GM12878 (cell line): Measurements from ENCODE around the gene IQGAP3. TPM values are rescaled to one million over a fixed set of nuclear protein-coding genes. Genes with fewer than 3 reads are reported as not detected.

Experiments
- ATAC-seq: fragments of 200-7000 bp; cut with Tn5 transposase; 3 replicates; pipeline ENCODE4 v1.9.1; 2020; ENCODE audit warnings: mild to moderate bottlenecking, moderate library complexity
- BruUV-seq: library from RNA; stranded (reverse); fragments of 400-500 nt; replicated peaks from 2 replicates; lab custom pipeline; 2021; lab: Mats Ljungman, UMichigan
- CTCF ChIA-PET: fragments of 300-600 bp; sonication (Branson Sonifier 250); formaldehyde crosslinking; extraction: SDS; loops from one replicate; lab custom pipeline; 2021; ENCODE audit warnings: inconsistent platforms; lab: Yijun Ruan, JAX
- POLR2A ChIA-PET: fragments of 350-600 bp; formaldehyde crosslinking; extraction: SDS; loops from one replicate; lab custom pipeline; 2021; ENCODE audit warnings: inconsistent platforms; lab: Charles Lee
- RAD21 ChIA-PET: fragments of 300-600 bp; sonication (Branson Sonifier 250); formaldehyde crosslinking; loops from one replicate; lab custom pipeline; 2023; ENCODE audit warnings: antibody characterized with exemption; ENCODE audit not compliant: unreplicated experiment; lab: Charles Lee
- SMC1A ChIA-PET: fragments of 300-600 bp; sonication (Branson Sonifier 250); formaldehyde crosslinking; loops from one replicate; lab custom pipeline; 2023; ENCODE audit not compliant: unreplicated experiment, uncharacterized antibody; lab: Charles Lee
- DNase-seq: peaks from one replicate; pipeline ENCODE4 v3.0.0-alpha.2; 2011; ENCODE audit warnings: low read depth, low spot score
- FAIRE-seq: peaks from 3 replicates; lab custom pipeline; 2011; peaks lifted over from hg19 to GRCh38; lab: Jason Lieb, UNC
- H2AFZ ChIP-seq: 2 replicates; pipeline ENCODE4 v1.6.0; 2011; ENCODE audit warnings: low read depth, low read length, control low read depth; ENCODE audit not compliant: control insufficient read depth
- H3K27ac ChIP-seq: 2 replicates; pipeline ENCODE4 v1.5.1; 2011; ENCODE audit warnings: control low read depth; ENCODE audit not compliant: control insufficient read depth, insufficient read depth
- H3K27me3 ChIP-seq, 2 experiments: replicated peaks in 1 of 2; 2 replicates each; pipeline versions ENCODE4 v1.6.0 to v1.6.1; 2011; ENCODE audit warnings: low read length in 1 of 2; ENCODE audit not compliant: control insufficient read depth in 2 of 2, insufficient read depth in 2 of 2
- H3K36me3 ChIP-seq, 2 experiments: 2 replicates each; pipeline ENCODE4 v1.5.1; 2011; ENCODE audit warnings: low read length in 1 of 2; ENCODE audit not compliant: control insufficient read depth in 2 of 2, insufficient read depth in 2 of 2
- H3K4me1 ChIP-seq: 2 replicates; pipeline ENCODE4 v1.6.1; 2011; ENCODE audit warnings: mild to moderate bottlenecking, low read length, moderate library complexity, mixed read lengths; ENCODE audit not compliant: control insufficient read depth, insufficient read depth
- H3K4me2 ChIP-seq: 2 replicates; pipeline ENCODE4 v1.6.0; 2011; ENCODE audit warnings: control low read depth; ENCODE audit not compliant: control insufficient read depth, insufficient read depth
- H3K4me3 ChIP-seq: fragments of 200-600 bp; sonication (generic); 2 replicates; pipeline ENCODE4 v1.5.1; 2016
- H3K79me2 ChIP-seq: 2 replicates; pipeline ENCODE4 v1.6.0; 2011; ENCODE audit warnings: low read length; ENCODE audit not compliant: control insufficient read depth, insufficient read depth
- H3K9ac ChIP-seq: 2 replicates; pipeline ENCODE4 v1.8.0; 2011; ENCODE audit warnings: low read length, control low read depth, mixed read lengths; ENCODE audit not compliant: control insufficient read depth, insufficient read depth
- H3K9me3 ChIP-seq: replicated peaks from 3 replicates; pipeline ENCODE4 v1.5.1; 2011; ENCODE audit warnings: mild to moderate bottlenecking, low read length; ENCODE audit not compliant: control insufficient read depth, insufficient read depth
- H4K20me1 ChIP-seq: 2 replicates; pipeline ENCODE4 v1.6.0; 2011; ENCODE audit not compliant: control insufficient read depth, insufficient read depth
- CHD1 ChIP-seq: IDR thresholded peaks from 2 replicates; pipeline ENCODE4 v1.6.1; 2012; ENCODE audit warnings: low read depth, low read length, improper control_type of control experiment
- DPF2 ChIP-seq: fragments of 450-650 bp; IDR thresholded peaks from 2 replicates; pipeline ENCODE4 v1.6.1; 2017; ENCODE audit warnings: mild to moderate bottlenecking
- IKZF1 ChIP-seq: fragments of 450-650 bp; conservative IDR thresholded peaks from 2 replicates; pipeline ENCODE4 v1.6.1; 2017; ENCODE audit warnings: antibody characterized with exemption, mild to moderate bottlenecking
- IKZF2 ChIP-seq, 2 experiments: fragments of 450-650 bp; IDR thresholded peaks; 2 replicates each; pipeline ENCODE4 v1.6.1; 2017; ENCODE audit warnings: mild to moderate bottlenecking in 2 of 2, moderate library complexity in 2 of 2
- JUND ChIP-seq: IDR thresholded peaks from 2 replicates; pipeline ENCODE4 v1.6.1; 2012; ENCODE audit warnings: low read depth, mild to moderate bottlenecking, low read length, improper control_type of control experiment, moderate library complexity
- MXI1 ChIP-seq: fragments of 150-350 bp; IDR thresholded peaks from 2 replicates; pipeline ENCODE4 v1.6.1; 2011; ENCODE audit warnings: low read depth, mild to moderate bottlenecking, inconsistent platforms, low read length, improper control_type of control experiment
- SMARCA5 ChIP-seq: fragments of 450-650 bp; IDR thresholded peaks from 2 replicates; pipeline ENCODE4 v1.6.1; 2017; ENCODE audit warnings: mild to moderate bottlenecking
- SP1 ChIP-seq: IDR thresholded peaks from one replicate; pipeline ENCODE4 v1.6.1; 2011; ENCODE audit warnings: low read depth, low read length
- TARDBP ChIP-seq: IDR thresholded peaks from 2 replicates; pipeline ENCODE4 v1.6.1; 2016; ENCODE audit warnings: borderline replicate concordance
- TBL1XR1 ChIP-seq: IDR thresholded peaks from 2 replicates; pipeline ENCODE4 v1.6.1; 2012; ENCODE audit warnings: low read depth, low read length, improper control_type of control experiment
- TCF7 ChIP-seq: IDR thresholded peaks from 2 replicates; pipeline ENCODE4 v1.6.1; 2014; ENCODE audit warnings: antibody characterized with exemption, borderline replicate concordance
- YBX1 ChIP-seq: fragments of 450-650 bp; IDR thresholded peaks from 2 replicates; pipeline ENCODE4 v1.6.1; 2016; ENCODE audit warnings: antibody characterized with exemption
- ZSCAN29 ChIP-seq: fragments of 450-650 bp; IDR thresholded peaks from 2 replicates; pipeline ENCODE4 v1.6.1; 2017; ENCODE audit warnings: mild to moderate bottlenecking, moderate library complexity
- ZZZ3 ChIP-seq: IDR thresholded peaks from 2 replicates; pipeline ENCODE4 v1.6.1; 2011; ENCODE audit warnings: low read depth; ENCODE audit not compliant: control insufficient read depth, insufficient read length
- WGBS: methylation state at CpG from one replicate; pipeline ENCODE4 v1.1.6; 2016; ENCODE audit warnings: low lambda C conversion rate; ENCODE audit not compliant: insufficient replicate concordance, insufficient coverage; ENCODE audit errors: missing lambda C conversion rate; 5-methylcytosine and 5-hydroxymethylcytosine counted together
- in situ Hi-C: fragments of 300-500 bp; cut with MboI; formaldehyde crosslinking; loops from 9 replicates; pipeline ENCODE4 v1.14.3; 2018; ENCODE audit warnings: mixed read lengths
- intact Hi-C: fragments of 100-400 bp; cut with micrococcal nuclease; formaldehyde crosslinking; loops from one replicate; pipeline ENCODE4 v1.14.2; 2022; ENCODE audit not compliant: unreplicated experiment
- polyA plus RNA-seq, 11 experiments: library from polyadenylated mRNA; depleted of rRNA in 4 of 11; unstranded in 6 of 11; stranded (reverse) in 5 of 11; fragments of >200 nt; fragmentation: Nextera tagmentation in 4 of 11; fragmentation: Illumina TruSeq in 1 of 11; extraction: Ambion mirVana in 4 of 11; extraction: Trizol in 1 of 11; gene quantifications; 1 replicate in 1 of 11; 2 replicates in 10 of 11; pipeline versions ENCODE4 v1.2.1 to v1.2.3, GENCODE V29; 2011 to 2016; ENCODE audit warnings: inconsistent platforms in 2 of 11, missing spikeins in 2 of 11, low read depth in 1 of 11
- total RNA-seq, 4 experiments: library from RNA; depleted of rRNA in 3 of 4; stranded (reverse); fragments of >200 nt in 3 of 4; fragmentation: Illumina TruSeq in 1 of 4; extraction: Trizol in 1 of 4; gene quantifications; 2 replicates each; pipeline versions ENCODE4 v1.2.1 to v1.2.3, GENCODE V29; 2013 to 2021
- TF ChIP-seq, protein P1 (sequence below): IDR thresholded peaks from 2 replicates; pipeline ENCODE4 v1.6.1; 2011; ENCODE audit warnings: borderline replicate concordance, low read depth, mild to moderate bottlenecking, moderate library complexity, low read length; ENCODE audit not compliant: insufficient read depth, poor library complexity, severe bottlenecking
- TF ChIP-seq, protein P2 (sequence below): fragments of 450-650 bp; IDR thresholded peaks from 2 replicates; pipeline ENCODE4 v1.6.1; 2018; ENCODE audit warnings: mild to moderate bottlenecking, low read depth, moderate library complexity; ENCODE audit not compliant: partially characterized antibody
- TF ChIP-seq, protein P3 (sequence below): fragments of 450-650 bp; IDR thresholded peaks from 2 replicates; pipeline ENCODE4 v1.6.1; 2017; ENCODE audit warnings: mild to moderate bottlenecking

IQGAP3 gene
- total and polyA plus RNA-seq, 10 of the 15 experiments (the other 5 are each of a cell fraction or from before 2014, with no cell fraction given), result 1.1 to 10.7 (median 7.9) TPM

DNA sequence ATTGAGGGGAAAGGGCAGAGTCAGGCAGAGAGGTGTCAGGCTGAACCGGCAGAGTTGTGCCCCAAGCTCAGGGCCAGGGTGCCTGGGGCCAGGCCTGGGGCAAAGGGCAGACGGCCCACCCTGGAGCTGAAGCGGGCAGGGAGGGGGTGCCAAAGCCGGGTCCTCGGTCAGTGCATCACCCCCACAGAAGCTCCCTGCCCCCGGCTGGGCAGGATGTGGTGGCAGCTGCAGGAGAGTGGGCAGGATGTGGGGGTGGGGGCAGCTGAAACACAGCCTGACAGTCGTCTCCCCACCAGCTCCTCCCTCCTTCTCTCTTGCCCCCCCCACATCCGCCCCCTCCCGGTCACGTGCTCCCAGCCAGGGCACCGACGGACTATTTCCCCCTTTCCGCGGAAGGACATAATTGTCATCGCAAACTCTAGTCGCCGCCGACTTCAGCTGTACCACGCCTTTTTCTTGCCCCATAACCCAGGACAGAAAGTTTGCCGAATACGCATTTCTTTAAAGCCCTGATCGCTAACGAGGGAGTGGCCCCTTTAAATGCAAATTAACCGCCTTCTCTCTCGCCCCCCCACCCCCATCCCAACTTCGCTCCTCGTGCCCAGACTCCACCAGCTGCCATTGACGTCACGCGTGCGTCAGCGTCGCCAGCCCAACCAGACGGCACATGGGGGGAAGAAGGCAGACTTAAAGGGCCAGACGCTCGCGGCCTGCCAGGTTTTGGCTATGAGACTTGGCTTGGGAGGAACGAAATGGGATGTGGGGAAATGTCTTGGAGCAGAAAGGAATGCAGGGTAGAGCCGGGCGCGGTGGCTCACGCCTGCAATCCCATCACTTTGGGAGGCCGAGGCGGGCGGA lies 67.3 kb downstream of the IQGAP3 start:
- ATAC-seq, result peak; percentile 57
- ChIA-PET CTCF (interaction anchor here (1.3 to 10.0 kb wide), 6 partner anchors 9 to 221 kb away, joined by 3 to 175 read pairs (median 6); no protein-coding TSS in a partner anchor), RAD21 (interaction anchor here (0.6 to 5.8 kb wide), 10 partner anchors 9 to 540 kb away, joined by 3 to 323 read pairs (median 4); partner anchors contain the start of gene TTC24), SMC1A (interaction anchor here (1.2 to 16.4 kb wide), 3 partner anchors 15 to 48 kb away, joined by 4 to 460 read pairs (median 5); no protein-coding TSS in a partner anchor), POLR2A (interaction anchor here (0.6 to 17.1 kb wide), 7 partner anchors 14 to 332 kb away, joined by 3 to 630 read pairs (median 4); partner anchors contain the start of genes MEF2D and SMG5)
- peak; percentile 74 for FAIRE-seq
- peak overlapping the region; percentile 98 for H3K27ac ChIP-seq
- no TSS peak for BruUV-seq
- DNase-seq, result peak; percentile 93
- no peaks in the 10 kb centered on the region for H3K9me3 ChIP-seq
- H2AFZ ChIP-seq, result peak overlapping the region; percentile 93
- H3K9ac ChIP-seq, result peak overlapping the region; percentile 76
- no peaks in the 10 kb centered on the region for H3K27me3 ChIP-seq
- H3K4me2 ChIP-seq, result peak overlapping the region; percentile 93
- peaks cover 56% of the 10 kb centered on the region for H3K4me1 ChIP-seq
- intact Hi-C loops, result loop anchor here (1.0 to 10.0 kb wide), 4 partner anchors 17 to 262 kb away; partner anchors contain the start of genes GPATCH4, MRPL24 and PRCC
- no peaks in the 10 kb centered on the region for H3K36me3 ChIP-seq
- WGBS, result 8% methylated on average over 40 of the region's 45 CpGs
- H4K20me1 ChIP-seq, result no peaks in the 10 kb centered on the region
- in situ Hi-C loops, result no loop called here
- H3K4me3 ChIP-seq, result peak overlapping the region; percentile 23; the same call in 1 of the 2 replicates
- H3K79me2 ChIP-seq, result peaks cover 11% of the 10 kb centered on the region
- TF ChIP-seq TBL1XR1 (no peak; the same call in 1 of the 2 replicates), SP1 (peak; percentile 88), JUND (no peak), TARDBP (peak; percentile 83; the same call in 1 of the 2 replicates), TCF7 (no peak), ZSCAN29 (0 out of 2 replicates have a peak, but pooled peaks have one; percentile 3), MXI1 (peak; percentile 80), YBX1 (no peak), CHD1 (no peak; the same call in 1 of the 2 replicates), SMARCA5 (0 out of 2 replicates have a peak, but pooled peaks have one; percentile 5), IKZF2 (IDR thresholded peaks at IDR 0.05) (peak; percentile 80 to 88), ZZZ3 (no peak), DPF2 (peak; percentile 95), IKZF1 (peak; percentile 85)
- TF ChIP-seq, protein P1, sequence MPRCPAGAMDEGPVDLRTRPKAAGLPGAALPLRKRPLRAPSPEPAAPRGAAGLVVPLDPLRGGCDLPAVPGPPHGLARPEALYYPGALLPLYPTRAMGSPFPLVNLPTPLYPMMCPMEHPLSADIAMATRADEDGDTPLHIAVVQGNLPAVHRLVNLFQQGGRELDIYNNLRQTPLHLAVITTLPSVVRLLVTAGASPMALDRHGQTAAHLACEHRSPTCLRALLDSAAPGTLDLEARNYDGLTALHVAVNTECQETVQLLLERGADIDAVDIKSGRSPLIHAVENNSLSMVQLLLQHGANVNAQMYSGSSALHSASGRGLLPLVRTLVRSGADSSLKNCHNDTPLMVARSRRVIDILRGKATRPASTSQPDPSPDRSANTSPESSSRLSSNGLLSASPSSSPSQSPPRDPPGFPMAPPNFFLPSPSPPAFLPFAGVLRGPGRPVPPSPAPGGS, result peak; percentile 63
- TF ChIP-seq, protein P2, sequence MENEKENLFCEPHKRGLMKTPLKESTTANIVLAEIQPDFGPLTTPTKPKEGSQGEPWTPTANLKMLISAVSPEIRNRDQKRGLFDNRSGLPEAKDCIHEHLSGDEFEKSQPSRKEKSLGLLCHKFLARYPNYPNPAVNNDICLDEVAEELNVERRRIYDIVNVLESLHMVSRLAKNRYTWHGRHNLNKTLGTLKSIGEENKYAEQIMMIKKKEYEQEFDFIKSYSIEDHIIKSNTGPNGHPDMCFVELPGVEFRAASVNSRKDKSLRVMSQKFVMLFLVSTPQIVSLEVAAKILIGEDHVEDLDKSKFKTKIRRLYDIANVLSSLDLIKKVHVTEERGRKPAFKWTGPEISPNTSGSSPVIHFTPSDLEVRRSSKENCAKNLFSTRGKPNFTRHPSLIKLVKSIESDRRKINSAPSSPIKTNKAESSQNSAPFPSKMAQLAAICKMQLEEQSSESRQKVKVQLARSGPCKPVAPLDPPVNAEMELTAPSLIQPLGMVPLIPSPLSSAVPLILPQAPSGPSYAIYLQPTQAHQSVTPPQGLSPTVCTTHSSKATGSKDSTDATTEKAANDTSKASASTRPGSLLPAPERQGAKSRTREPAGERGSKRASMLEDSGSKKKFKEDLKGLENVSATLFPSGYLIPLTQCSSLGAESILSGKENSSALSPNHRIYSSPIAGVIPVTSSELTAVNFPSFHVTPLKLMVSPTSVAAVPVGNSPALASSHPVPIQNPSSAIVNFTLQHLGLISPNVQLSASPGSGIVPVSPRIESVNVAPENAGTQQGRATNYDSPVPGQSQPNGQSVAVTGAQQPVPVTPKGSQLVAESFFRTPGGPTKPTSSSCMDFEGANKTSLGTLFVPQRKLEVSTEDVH, result no peak
- TF ChIP-seq, protein P3, sequence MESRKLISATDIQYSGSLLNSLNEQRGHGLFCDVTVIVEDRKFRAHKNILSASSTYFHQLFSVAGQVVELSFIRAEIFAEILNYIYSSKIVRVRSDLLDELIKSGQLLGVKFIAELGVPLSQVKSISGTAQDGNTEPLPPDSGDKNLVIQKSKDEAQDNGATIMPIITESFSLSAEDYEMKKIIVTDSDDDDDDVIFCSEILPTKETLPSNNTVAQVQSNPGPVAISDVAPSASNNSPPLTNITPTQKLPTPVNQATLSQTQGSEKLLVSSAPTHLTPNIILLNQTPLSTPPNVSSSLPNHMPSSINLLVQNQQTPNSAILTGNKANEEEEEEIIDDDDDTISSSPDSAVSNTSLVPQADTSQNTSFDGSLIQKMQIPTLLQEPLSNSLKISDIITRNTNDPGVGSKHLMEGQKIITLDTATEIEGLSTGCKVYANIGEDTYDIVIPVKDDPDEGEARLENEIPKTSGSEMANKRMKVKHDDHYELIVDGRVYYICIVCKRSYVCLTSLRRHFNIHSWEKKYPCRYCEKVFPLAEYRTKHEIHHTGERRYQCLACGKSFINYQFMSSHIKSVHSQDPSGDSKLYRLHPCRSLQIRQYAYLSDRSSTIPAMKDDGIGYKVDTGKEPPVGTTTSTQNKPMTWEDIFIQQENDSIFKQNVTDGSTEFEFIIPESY, result peak; percentile 39; the same call in 1 of the 2 replicates
